GM10266 (cell line): ENCODE results near the gene KCNK4.

Source experiments
- DNase-seq: peaks from one replicate; pipeline ENCODE4 v3.0.0; 2012; ENCODE audit errors: extremely low spot score
- TF ChIP-seq, protein P1 (sequence below): IDR thresholded peaks from 2 replicates; pipeline ENCODE4 v1.5.1; 2012; ENCODE audit warnings: mild to moderate bottlenecking, low read depth; ENCODE audit not compliant: control insufficient read depth, insufficient read depth; ENCODE audit errors: missing control alignments

The KCNK4 gene

DNA sequence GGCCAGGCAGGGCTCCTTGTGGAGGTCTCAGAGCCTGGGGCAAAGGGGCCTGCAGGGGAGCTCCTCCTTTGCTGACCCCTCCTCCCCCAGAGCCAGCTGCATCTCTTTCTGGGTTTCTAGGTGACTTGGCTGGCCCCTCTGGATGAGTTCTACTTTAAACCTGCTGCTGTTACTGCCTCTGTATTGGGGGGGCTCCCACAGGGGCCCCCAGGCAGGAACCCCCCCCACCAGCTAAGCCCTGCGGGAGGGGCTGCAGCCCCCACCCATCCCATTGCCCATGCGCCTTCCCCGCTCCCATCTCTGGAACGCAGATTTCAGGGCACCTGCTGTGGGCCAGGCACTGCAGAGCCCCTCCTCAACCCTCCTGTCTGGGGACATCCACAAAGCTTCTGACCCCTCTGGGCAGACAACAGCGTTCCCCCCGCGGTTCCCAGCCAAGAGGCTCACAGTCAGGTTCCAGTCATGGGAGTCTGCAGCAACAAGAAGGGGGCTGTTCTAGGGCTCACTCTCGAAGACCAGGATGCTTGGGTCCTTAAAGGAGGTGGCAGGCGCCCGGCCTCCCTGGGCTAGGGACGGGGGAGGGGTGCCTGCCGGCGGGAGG lies 40.6 kb upstream of the KCNK4 start:
- TF ChIP-seq, protein P1, sequence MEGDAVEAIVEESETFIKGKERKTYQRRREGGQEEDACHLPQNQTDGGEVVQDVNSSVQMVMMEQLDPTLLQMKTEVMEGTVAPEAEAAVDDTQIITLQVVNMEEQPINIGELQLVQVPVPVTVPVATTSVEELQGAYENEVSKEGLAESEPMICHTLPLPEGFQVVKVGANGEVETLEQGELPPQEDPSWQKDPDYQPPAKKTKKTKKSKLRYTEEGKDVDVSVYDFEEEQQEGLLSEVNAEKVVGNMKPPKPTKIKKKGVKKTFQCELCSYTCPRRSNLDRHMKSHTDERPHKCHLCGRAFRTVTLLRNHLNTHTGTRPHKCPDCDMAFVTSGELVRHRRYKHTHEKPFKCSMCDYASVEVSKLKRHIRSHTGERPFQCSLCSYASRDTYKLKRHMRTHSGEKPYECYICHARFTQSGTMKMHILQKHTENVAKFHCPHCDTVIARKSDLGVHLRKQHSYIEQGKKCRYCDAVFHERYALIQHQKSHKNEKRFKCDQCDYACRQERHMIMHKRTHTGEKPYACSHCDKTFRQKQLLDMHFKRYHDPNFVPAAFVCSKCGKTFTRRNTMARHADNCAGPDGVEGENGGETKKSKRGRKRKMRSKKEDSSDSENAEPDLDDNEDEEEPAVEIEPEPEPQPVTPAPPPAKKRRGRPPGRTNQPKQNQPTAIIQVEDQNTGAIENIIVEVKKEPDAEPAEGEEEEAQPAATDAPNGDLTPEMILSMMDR: no peak

DNA sequence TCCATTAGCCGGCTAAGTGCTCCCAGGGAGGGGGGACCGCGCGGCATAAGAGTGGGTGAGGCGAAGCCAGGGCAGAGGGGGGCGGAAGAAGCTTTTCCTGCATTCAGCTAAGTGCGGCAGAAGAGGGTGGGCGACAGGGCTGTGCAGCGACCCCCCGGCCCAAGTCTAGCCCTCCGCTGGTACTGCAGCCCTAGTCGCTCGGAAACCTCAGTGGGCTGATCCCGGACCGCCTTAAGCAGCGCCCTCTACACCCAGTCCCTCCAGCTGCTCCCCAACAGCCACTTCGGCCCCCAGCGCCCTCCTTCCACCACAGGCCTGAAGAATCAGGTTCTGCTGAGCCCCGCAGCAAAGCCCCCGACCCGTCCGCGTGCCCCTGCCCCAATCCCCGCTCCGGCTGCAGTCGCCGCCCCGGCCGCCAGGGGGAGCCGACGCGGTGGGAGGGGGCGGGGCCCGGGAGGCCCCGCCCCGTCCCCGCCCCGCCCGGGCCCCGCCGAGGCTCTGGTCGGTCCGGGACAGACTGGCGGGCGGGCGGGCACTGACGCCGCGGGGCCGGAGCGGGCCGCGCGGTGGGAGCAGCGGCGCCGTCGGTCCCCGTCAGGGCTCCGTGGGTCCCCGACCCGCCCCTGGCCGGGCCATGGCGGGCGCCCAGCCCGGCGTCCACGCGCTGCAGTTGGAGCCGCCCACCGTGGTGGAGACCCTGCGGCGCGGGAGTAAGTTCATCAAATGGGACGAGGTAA lies 39.9 kb upstream of the KCNK4 start, which contains the start of gene PLCB3:
PLCB3 (plus strand) TSS at position 515 of the 737 bp plus-strand sequence; CDS start at position 635, 120 bp downstream.
- peak; percentile 97 for DNase-seq
- TF ChIP-seq, protein P1: peak; percentile 84

More for the DNA sequence above, 40.6 kb upstream of the KCNK4 start:
- no peak for DNase-seq

DNA sequence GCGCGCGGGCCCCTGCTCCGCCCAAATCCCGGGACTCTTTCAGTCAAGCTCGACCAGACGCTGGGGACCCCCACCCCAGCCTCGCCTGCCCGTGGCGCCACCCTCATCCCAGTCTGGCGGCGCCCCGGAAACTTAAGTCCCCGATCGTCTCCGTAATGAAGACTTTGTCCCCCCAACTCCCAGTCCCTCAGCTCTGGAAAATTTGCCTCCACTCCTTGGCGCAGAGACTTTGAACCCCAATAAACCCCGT lies 39.4 kb upstream of the KCNK4 start:
- TF ChIP-seq, protein P1: no peak
- DNase-seq: no peak

DNA sequence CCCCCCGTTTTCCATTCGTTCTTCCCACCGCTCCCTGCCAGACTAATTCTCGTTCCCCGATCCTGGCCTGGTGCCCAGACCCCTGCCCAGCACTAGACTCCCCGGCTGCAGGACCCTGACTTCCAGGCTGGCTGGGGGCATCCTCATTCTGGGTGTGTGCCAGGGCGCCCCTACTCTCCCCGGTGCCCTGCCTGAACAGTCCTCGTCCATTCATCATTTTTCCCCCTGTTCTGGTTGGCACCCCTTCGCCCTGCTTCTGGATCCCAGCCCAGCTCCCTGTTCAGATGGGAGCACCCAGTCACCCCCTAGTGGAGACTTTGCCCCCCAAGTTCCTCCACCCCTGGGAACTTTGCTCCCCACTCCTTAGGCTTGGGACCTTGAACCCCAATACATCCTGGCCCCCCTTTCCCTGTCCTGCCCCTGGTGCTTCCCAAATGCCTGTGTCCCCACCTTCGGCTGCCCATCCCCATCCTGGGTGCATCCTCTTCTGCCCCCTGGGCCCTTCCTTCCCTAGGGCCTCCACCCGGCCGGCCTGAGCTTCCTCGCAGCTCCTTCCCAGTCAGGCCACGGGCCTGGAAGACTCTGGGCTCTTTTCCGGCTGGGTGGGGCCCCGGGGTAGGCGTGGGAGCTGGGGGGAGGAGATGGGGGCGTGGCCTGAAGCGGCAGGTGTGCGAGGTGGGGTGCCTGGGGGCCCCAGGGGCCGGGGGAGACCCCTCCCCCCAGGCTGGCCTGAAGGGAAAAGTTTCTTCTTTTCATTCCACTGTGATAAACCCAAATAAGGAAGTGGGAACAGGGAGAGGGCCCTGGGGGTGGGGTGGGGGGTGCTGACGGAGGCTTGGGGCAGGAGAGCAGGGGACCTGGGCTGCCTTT lies 38.9 kb upstream of the KCNK4 start:
- TF ChIP-seq, protein P1: peak; percentile 31

DNA sequence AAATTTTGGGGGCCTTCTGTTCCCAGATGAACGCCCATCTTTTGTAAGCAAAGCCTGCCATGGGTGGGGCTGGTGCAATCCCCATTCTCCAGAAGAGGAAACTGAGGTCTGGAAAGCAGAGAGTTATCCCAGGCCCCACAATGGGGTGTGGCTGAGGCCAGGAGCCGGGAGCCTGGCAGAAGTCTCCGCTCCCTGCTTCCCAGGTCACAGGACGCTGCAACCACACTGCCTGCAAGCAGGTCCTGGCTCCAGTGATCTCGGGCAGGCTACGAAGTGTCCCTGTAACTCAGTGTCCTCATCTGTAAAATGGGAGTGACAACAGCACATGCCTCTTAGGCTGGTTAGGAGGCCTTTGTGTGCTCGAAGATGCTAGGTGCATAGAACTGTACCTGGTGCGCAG lies 38.1 kb upstream of the KCNK4 start:
- TF ChIP-seq, protein P1: no peak
- DNase-seq: no peak

More for the DNA sequence above, 38.9 kb upstream of the KCNK4 start:
- DNase-seq: peak; percentile 64

DNA sequence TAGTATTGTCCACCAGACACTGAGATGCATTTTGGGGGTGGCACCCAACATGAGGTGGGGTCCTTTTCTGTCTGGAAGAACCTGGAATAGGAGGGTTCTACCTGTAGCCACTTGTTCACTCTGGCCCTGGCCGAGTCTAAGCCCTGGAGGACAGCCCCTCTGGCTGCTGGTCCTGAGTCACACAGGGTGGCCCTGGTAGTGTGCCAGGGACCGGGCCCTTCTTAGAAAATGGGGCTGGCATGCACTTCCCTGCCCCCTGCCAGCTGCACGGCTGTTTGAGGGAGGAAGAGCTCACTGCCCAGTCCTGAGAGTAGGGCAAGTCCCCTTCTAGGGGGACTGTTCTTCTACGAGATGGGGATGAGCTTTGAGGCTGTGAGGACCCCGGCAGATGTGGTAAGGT lies 37.6 kb upstream of the KCNK4 start:
- no peak for DNase-seq
- TF ChIP-seq, protein P1: no peak
